ENCODE results near the gene GLYR1. TPM values are rescaled to one million over a fixed set of nuclear protein-coding genes. Genes with fewer than 3 reads are reported as not detected.

GLYR1 gene
- total RNA-seq, 1 donor from 2014 or later, result 105 TPM

GRCh38 chr16:4777339-4778049 lies 69.6 kb downstream of the GLYR1 start:
- no peaks in the 10 kb centered on the region for H3K27me3 Mint-ChIP-seq (ENCODE audit: low read depth)
- no peak overlapping the region for H3K4me3 Mint-ChIP-seq
- DNase-seq (ENCODE audit: low spot score in 2 of 2, unreplicated experiment in 2 of 2), result no peak
- H3K9me3 Mint-ChIP-seq, result no peaks in the 10 kb centered on the region
- H3K4me1 Mint-ChIP-seq, result no peaks in the 10 kb centered on the region
- H3K36me3 Mint-ChIP-seq, result no peaks in the 10 kb centered on the region
- no peak overlapping the region for H3K27ac Mint-ChIP-seq
- TF ChIP-seq, protein P1, sequence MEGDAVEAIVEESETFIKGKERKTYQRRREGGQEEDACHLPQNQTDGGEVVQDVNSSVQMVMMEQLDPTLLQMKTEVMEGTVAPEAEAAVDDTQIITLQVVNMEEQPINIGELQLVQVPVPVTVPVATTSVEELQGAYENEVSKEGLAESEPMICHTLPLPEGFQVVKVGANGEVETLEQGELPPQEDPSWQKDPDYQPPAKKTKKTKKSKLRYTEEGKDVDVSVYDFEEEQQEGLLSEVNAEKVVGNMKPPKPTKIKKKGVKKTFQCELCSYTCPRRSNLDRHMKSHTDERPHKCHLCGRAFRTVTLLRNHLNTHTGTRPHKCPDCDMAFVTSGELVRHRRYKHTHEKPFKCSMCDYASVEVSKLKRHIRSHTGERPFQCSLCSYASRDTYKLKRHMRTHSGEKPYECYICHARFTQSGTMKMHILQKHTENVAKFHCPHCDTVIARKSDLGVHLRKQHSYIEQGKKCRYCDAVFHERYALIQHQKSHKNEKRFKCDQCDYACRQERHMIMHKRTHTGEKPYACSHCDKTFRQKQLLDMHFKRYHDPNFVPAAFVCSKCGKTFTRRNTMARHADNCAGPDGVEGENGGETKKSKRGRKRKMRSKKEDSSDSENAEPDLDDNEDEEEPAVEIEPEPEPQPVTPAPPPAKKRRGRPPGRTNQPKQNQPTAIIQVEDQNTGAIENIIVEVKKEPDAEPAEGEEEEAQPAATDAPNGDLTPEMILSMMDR (IDR thresholded peaks at IDR 0.05; ENCODE audit: unreplicated experiment), result no peak

DNA sequence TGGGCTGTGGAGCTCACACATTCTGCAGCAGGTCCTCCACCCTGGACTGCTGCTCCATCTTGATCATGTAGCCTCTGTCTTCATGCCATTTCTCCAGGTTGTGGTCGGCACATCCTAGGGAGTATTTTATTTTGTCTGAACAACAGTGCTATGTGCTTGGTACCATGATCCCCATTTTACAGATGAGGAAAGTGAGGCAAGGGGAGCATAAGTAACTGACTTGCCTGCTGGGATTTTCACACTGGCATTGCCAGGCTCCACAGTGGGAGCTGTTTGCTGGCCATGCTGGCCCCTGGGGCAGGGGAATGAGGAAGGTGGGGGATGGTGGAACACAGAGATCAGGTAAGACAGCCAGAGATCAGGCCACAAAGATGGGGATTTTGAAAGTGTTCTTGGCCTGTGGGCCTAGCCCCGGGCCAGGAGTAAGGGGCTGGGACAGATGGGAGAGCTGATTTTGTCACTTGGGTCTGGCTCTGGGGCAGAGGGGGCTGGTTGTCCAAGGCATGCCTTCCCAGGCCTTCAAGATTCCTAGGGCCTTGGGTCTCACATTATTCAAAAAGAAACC lies 70.9 kb downstream of the GLYR1 start:
- Mint-ChIP-seq H3K27ac (no peak overlapping the region), H3K9me3 (no peaks in the 10 kb centered on the region), H3K36me3 (no peaks in the 10 kb centered on the region), H3K27me3 (ENCODE audit: low read depth) (no peaks in the 10 kb centered on the region), H3K4me3 (no peak overlapping the region), H3K4me1 (no peaks in the 10 kb centered on the region)
- no peak for DNase-seq (ENCODE audit: low spot score in 2 of 2, unreplicated experiment in 2 of 2)
- TF ChIP-seq, protein P1 (IDR thresholded peaks at IDR 0.05; ENCODE audit: unreplicated experiment), result no peak

DNA sequence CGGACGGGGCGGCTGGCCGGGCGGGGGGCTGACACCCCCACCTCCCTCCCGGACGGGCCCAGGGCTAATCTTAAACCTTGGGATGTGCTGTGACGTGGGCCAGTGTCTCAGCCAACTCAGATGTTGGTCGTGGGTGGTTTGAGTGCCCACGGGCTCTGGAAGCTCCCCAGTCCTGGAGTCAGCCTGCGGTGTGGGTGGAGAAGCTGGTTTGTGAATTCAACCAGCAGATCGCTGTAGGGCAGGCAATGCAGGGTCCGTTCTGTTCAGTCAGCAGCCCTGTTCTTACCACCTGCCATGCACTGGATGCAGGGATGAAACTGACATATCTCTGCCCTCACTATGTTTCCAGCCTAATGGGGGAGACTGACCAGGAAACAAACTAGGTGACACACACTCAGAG lies 72.1 kb downstream of the GLYR1 start:
- TF ChIP-seq, protein P1 (IDR thresholded peaks at IDR 0.05; ENCODE audit: unreplicated experiment), result no peak
- Mint-ChIP-seq H3K27me3 (ENCODE audit: low read depth) (no peaks in the 10 kb centered on the region), H3K4me3 (no peak overlapping the region), H3K9me3 (no peaks in the 10 kb centered on the region), H3K27ac (no peak overlapping the region), H3K36me3 (no peaks in the 10 kb centered on the region), H3K4me1 (no peaks in the 10 kb centered on the region)
- DNase-seq (ENCODE audit: low spot score in 2 of 2, unreplicated experiment in 2 of 2), result no peak

DNA sequence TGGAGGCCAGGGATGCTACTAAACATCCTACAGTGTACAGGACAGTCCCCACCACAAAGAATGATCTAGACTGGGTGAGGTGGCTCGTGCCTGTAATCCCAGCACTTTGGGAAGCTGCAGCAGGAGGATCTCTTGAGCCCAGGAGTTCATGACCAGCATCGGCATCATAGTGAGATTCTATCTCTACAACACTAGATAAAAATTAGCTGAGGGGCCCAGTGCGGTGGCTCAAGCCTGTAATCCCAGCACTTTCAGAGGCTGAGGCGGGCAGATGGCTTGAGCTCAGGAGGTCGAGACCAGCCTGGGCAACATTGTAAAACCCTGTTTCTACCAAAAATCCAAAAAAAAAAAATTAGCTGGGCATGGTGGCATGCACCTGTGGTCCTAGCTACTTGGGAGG lies 74.7 kb downstream of the GLYR1 start:
- no peak overlapping the region for H3K27ac Mint-ChIP-seq
- H3K27me3 Mint-ChIP-seq (ENCODE audit: low read depth), result no peaks in the 10 kb centered on the region
- peaks cover 5% of the 10 kb centered on the region for H3K4me1 Mint-ChIP-seq
- no peaks in the 10 kb centered on the region for H3K9me3 Mint-ChIP-seq
- no peak for DNase-seq (ENCODE audit: low spot score in 2 of 2, unreplicated experiment in 2 of 2)
- TF ChIP-seq, protein P1 (IDR thresholded peaks at IDR 0.05; ENCODE audit: unreplicated experiment), result no peak
- H3K36me3 Mint-ChIP-seq, result no peaks in the 10 kb centered on the region
- H3K4me3 Mint-ChIP-seq, result no peak overlapping the region

DNA sequence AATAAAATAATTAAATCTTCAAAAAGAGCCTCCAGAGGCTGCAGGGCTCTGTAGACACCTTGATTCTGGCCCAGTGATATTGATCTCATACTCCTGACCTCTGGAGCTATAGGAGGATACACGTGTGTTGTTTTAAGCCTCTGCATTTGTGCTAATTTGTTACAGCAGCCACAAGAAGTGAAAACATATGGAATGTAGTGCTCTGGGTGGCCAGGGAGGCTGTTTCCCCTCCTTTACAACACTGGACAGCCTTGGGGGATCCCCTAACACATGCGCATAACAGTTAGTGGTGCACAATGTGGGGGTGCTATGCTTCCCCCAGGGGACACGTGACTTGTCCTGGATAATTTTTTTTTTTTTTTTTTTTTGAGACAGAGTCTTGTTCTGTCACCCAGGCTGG lies 75.4 kb downstream of the GLYR1 start:
- H3K9me3 Mint-ChIP-seq, result no peaks in the 10 kb centered on the region
- TF ChIP-seq, protein P1 (IDR thresholded peaks at IDR 0.05; ENCODE audit: unreplicated experiment), result no peak
- no peak for DNase-seq (ENCODE audit: low spot score in 2 of 2, unreplicated experiment in 2 of 2)
- peaks cover 7% of the 10 kb centered on the region for H3K4me1 Mint-ChIP-seq
- no peaks in the 10 kb centered on the region for H3K36me3 Mint-ChIP-seq
- H3K27ac Mint-ChIP-seq, result no peak overlapping the region
- no peak overlapping the region for H3K4me3 Mint-ChIP-seq
- no peaks in the 10 kb centered on the region for H3K27me3 Mint-ChIP-seq (ENCODE audit: low read depth)

All from mesothelial cell of epicardium (in vitro differentiated cells).